HepG2 (cell line): Measurements from ENCODE around the gene GALNT10. TPM values are rescaled to one million over a fixed set of nuclear protein-coding genes. Genes with fewer than 3 reads are reported as not detected.

ENCODE experiments used
- ATAC-seq: fragments of 200-7000 bp; cut with Tn5 transposase; 3 replicates; pipeline ENCODE4 v1.9.1; 2020; ENCODE audit warnings: mild to moderate bottlenecking, moderate library complexity
- BruUV-seq: library from RNA; stranded (reverse); fragments of 400-500 nt; replicated peaks from 2 replicates; lab custom pipeline; 2021; lab: Mats Ljungman, UMichigan
- CTCF ChIA-PET: fragments of 300-600 bp; formaldehyde crosslinking; extraction: SDS; loops from one replicate; lab custom pipeline; 2021; ENCODE audit warnings: low total read pairs, inconsistent platforms, low intra/inter-chr PET ratio; lab: Yijun Ruan, JAX
- POLR2A ChIA-PET: fragments of 350-600 bp; sonication (Branson Sonifier 250); formaldehyde crosslinking; loops from one replicate; lab custom pipeline; 2020; ENCODE audit warnings: antibody characterized with exemption, inconsistent platforms; lab: Yijun Ruan, JAX
- DNase-seq: peaks from one replicate; pipeline ENCODE4 v3.0.0-alpha.2; 2015; ENCODE audit warnings: low spot score
- FAIRE-seq: peaks from 3 replicates; lab custom pipeline; 2011; peaks lifted over from hg19 to GRCh38; lab: Jason Lieb, UNC
- H2AFZ ChIP-seq: one replicate; pipeline ENCODE4 v1.6.1; 2011; ENCODE audit warnings: low read length, inconsistent platforms
- H3K27ac ChIP-seq: fragments of 300-600 bp; 3 replicates; pipeline ENCODE4 v1.8.0; 2011; ENCODE audit warnings: mixed run types, mild to moderate bottlenecking, mixed read lengths, low read length, inconsistent platforms; ENCODE audit not compliant: insufficient read depth; ENCODE audit errors: extremely low read length
- H3K27me3 ChIP-seq, 2 experiments: fragments of 200-600 bp in 1 of 2; 2 replicates in 1 of 2; 3 replicates in 1 of 2; pipeline versions ENCODE4 v1.6.0 to v1.8.0; 2011; ENCODE audit warnings: low read length in 2 of 2, mild to moderate bottlenecking in 2 of 2, moderate library complexity in 2 of 2, inconsistent platforms in 1 of 2; ENCODE audit not compliant: insufficient read depth in 2 of 2, control insufficient read depth in 1 of 2
- H3K36me3 ChIP-seq, 2 experiments: fragments of 200-600 bp in 1 of 2; replicated peaks in 1 of 2; 2 replicates in 1 of 2; 3 replicates in 1 of 2; pipeline versions ENCODE4 v1.5.1 to v1.8.0; 2011; ENCODE audit warnings: low read length in 2 of 2, inconsistent platforms in 1 of 2; ENCODE audit not compliant: insufficient read depth in 2 of 2, control insufficient read depth in 1 of 2
- H3K4me1 ChIP-seq: 2 replicates; pipeline ENCODE4 v1.5.1; 2012; ENCODE audit warnings: low read length, inconsistent platforms; ENCODE audit not compliant: insufficient read depth
- H3K4me2 ChIP-seq: 2 replicates; pipeline ENCODE4 v1.6.0; 2011; ENCODE audit warnings: low read depth, low read length, inconsistent platforms
- H3K4me3 ChIP-seq, 3 experiments: fragments of 200-600 bp in 1 of 3; sonication (generic), shearing (Covaris generic) in 1 of 3; replicated peaks in 1 of 3; 2 replicates each; pipeline ENCODE4 v1.5.1; 2011 to 2016; ENCODE audit warnings: low read length in 3 of 3, inconsistent platforms in 2 of 3, low read depth in 2 of 3, mild to moderate bottlenecking in 2 of 3, control low read depth in 1 of 3, mixed read lengths in 1 of 3; ENCODE audit not compliant: insufficient read depth in 1 of 3
- H3K79me2 ChIP-seq: one replicate; pipeline ENCODE4 v1.6.1; 2011; ENCODE audit warnings: low read length, inconsistent platforms; ENCODE audit not compliant: insufficient read depth
- H3K9ac ChIP-seq: 2 replicates; pipeline ENCODE4 v1.6.0; 2011; ENCODE audit warnings: mild to moderate bottlenecking, low read depth, low read length, inconsistent platforms; ENCODE audit not compliant: insufficient read depth
- H3K9me3 ChIP-seq: 2 replicates; pipeline ENCODE4 v1.5.1; 2012; ENCODE audit warnings: mild to moderate bottlenecking, low read length
- H4K20me1 ChIP-seq: 2 replicates; pipeline ENCODE4 v1.6.0; 2011; ENCODE audit warnings: inconsistent platforms, mild to moderate bottlenecking, low read length, moderate library complexity; ENCODE audit not compliant: insufficient read depth
- ELK4 ChIP-seq: sonication (generic); formaldehyde crosslinking; IDR thresholded peaks from 2 replicates; pipeline ENCODE4 v1.9.0; 2021; ENCODE audit warnings: missing genetic modification reagents, borderline replicate concordance
- SAFB2 ChIP-seq: sonication (generic); formaldehyde crosslinking; IDR thresholded peaks from 2 replicates; pipeline ENCODE4 v1.5.1; 2020; ENCODE audit warnings: missing genetic modification reagents, low read depth, mild to moderate bottlenecking, borderline replicate concordance
- ZBTB4 ChIP-seq: sonication (generic); formaldehyde crosslinking; IDR thresholded peaks from 2 replicates; pipeline ENCODE4 v1.4.0; 2020; ENCODE audit warnings: missing genetic modification reagents, mild to moderate bottlenecking, borderline replicate concordance
- ZNF17 ChIP-seq: sonication (generic); formaldehyde crosslinking; IDR thresholded peaks from 2 replicates; pipeline ENCODE4 v1.5.0; 2020; ENCODE audit warnings: mild to moderate bottlenecking, missing genetic modification reagents
- ZNF605 ChIP-seq: sonication (generic); formaldehyde crosslinking; IDR thresholded peaks from 2 replicates; pipeline ENCODE4 v1.8.0; 2022; ENCODE audit warnings: mild to moderate bottlenecking, missing genetic modification reagents
- WGBS: methylation state at CpG from one replicate; pipeline ENCODE4 v1.1.6; 2017; ENCODE audit warnings: low lambda C conversion rate; 5-methylcytosine and 5-hydroxymethylcytosine counted together
- in situ Hi-C: cut with HindIII; loops from 2 replicates; pipeline ENCODE4 v1.10.0; 2017; ENCODE audit warnings: low pct_unique_long_range_greater_than_20kb; ENCODE audit not compliant: extremely low pct_ligation_motif_present
- intact Hi-C: fragments of 100-400 bp; cut with micrococcal nuclease; formaldehyde crosslinking; loops from one replicate; pipeline ENCODE4 v1.10.0; 2022; ENCODE audit not compliant: unreplicated experiment
- polyA plus RNA-seq, 8 experiments: library from polyadenylated mRNA; depleted of rRNA in 3 of 8; stranded (reverse) in 7 of 8; unstranded in 1 of 8; fragments of >200 nt; fragmentation: Illumina TruSeq in 4 of 8; extraction: Trizol in 4 of 8; gene quantifications; 2 replicates each; pipeline versions ENCODE4 v1.2.1 to v1.2.3, GENCODE V29; 2011 to 2016; ENCODE audit warnings: low read depth in 4 of 8, missing spikeins in 1 of 8, mixed read lengths in 1 of 8; ENCODE audit not compliant: insufficient read depth in 1 of 8
- total RNA-seq, 5 experiments: library from RNA; depleted of rRNA; stranded (reverse); fragments of >200 nt; fragmentation: Illumina TruSeq; extraction: Trizol; gene quantifications; 2 replicates each; pipeline ENCODE4 v1.2.3, GENCODE V29; 2016; ENCODE audit warnings: low read depth in 1 of 5

The GALNT10 gene
- total and polyA plus RNA-seq, 2 of the 13 experiments (the other 11 are each of a cell fraction or from before 2014, with no cell fraction given): 8.1 to 11.2 TPM

GRCh38 chr5:154238776-154239481 is 48.4 kb downstream of the GALNT10 start:
- 86% methylated on average over 10 of the region's 10 CpGs for WGBS
- no peak for FAIRE-seq
- in situ Hi-C loops (no loop called here), intact Hi-C loops (no loop called here)
- ChIA-PET POLR2A (no interaction called here), CTCF (no interaction called here)
- no peaks in the 10 kb centered on the region for H3K9me3 ChIP-seq
- H3K79me2 ChIP-seq: no peaks in the 10 kb centered on the region
- no peaks in the 10 kb centered on the region for H3K4me1 ChIP-seq
- no peak overlapping the region for H3K4me2 ChIP-seq
- no peak for DNase-seq
- no peak for ATAC-seq
- no peak overlapping the region for H3K4me3 ChIP-seq
- BruUV-seq: no TSS peak
- no peaks in the 10 kb centered on the region for H4K20me1 ChIP-seq
- no peaks in the 10 kb centered on the region for H3K36me3 ChIP-seq
- H2AFZ ChIP-seq: no peak overlapping the region
- no peak overlapping the region for H3K9ac ChIP-seq
- TF ChIP-seq ZNF605: no peak
- TF ChIP-seq ZBTB4 (CRISPR knock-in tag): no peak
- no peak for TF ChIP-seq SAFB2 (CRISPR knock-in tag)
- TF ChIP-seq ZNF17 (CRISPR knock-in tag): no peak
- no peak for TF ChIP-seq ELK4 (CRISPR knock-in tag)
- no peak overlapping the region for H3K27ac ChIP-seq
- no peaks in the 10 kb centered on the region for H3K27me3 ChIP-seq
